Body of pancreas (tissue), 4 donors: Measurements from ENCODE around the gene LDB2.

Experiments
- CTCF ChIP-seq, 7 experiments: fragments of 450-650 bp in 4 of 7; fragments of 200-600 bp in 3 of 7; sonication (generic) in 3 of 7; IDR thresholded peaks; one replicate each; pipeline ENCODE4 v1.5.1; 2016 to 2019; ENCODE audit warnings: antibody characterized with exemption in 7 of 7
- POLR2A ChIP-seq, 3 donors: fragments of 450-650 bp; IDR thresholded peaks; one replicate each; pipeline ENCODE4 v1.6.1; 2016; ENCODE audit warnings: antibody characterized with exemption in 3 of 3, mild to moderate bottlenecking in 2 of 3

GRCh38 chr4:16585053-16585452 lies 313.4 kb downstream of the LDB2 start:
- TF ChIP-seq CTCF (IDR thresholded peaks at IDR 0.05): no peak
- TF ChIP-seq POLR2A (IDR thresholded peaks at IDR 0.05): no peak
